GM19395 (cell line): Measurements from ENCODE around the gene SPARCL1.

Experiments used
- ATAC-seq: cut with Tn5 transposase; IDR thresholded peaks from one replicate; pipeline ENCODE4 v1.9.1; 2021; ENCODE audit warnings: mild to moderate bottlenecking, moderate library complexity; ENCODE audit not compliant: unreplicated experiment

SPARCL1 gene

DNA sequence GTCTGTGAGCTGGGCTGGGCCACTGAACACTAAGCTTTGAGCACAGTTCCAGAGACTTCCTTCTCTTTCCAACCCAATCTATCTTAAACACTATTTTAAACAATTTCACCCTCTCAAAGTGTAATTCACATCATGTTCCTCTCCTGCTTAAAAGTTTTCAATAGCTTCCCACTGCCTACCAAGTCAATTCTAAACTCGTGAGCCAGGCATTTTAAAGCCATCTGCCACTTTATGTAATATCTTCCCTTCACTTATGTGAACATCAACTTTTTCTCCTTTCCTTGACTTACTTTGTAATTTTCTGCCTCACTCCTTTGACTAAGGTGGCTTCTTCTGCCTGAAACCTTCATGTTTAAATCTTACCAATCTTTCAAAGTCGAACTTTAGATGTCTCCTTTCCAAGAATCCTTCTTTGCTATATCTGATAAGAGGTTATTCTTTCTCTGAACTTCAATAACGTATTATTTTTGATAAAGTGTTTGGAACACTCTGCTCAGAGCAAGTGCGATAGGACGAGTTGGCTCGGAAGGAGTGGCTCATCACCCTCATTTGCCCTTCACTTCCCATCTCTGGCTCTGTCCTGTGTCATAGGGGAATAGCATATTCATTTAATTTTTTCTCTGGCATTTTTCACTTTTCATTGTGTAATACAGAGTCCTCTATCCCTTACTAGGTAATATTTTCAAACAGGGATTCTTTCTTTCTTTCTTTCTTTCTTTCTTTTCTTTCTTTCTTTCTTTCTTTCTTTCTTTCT, 13.0 kb upstream of the SPARCL1 start:
- no peak for ATAC-seq

- ATAC-seq, result no peak
These were observed 12.3 kb upstream of the SPARCL1 start for GRCh38 chr4:87541521-87541920.

- no peak for ATAC-seq
These were observed 11.2 kb upstream of the SPARCL1 start for GRCh38 chr4:87540146-87541058.

DNA sequence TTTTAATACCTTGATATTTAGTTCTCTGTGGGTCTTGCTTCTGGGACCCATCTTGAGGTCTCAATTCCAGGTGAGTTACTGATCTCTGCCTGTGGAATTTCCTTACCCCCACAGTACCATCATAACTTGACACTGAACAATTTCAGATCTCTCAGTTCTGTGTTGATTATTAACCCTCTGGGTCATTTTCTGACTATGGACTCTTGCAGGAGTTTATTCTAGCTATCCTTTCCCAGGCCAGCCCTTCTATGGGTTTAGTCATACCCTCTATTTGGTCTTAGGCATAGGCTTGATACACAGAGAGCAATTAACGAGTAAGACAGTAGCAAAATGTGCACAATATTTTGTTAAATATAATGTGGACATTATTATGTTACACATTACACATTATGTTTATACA, 3.7 kb upstream of the SPARCL1 start:
- no peak for ATAC-seq

- ATAC-seq, result no peak
These were observed 2.9 kb upstream of the SPARCL1 start for GRCh38 chr4:87532109-87532508.

DNA sequence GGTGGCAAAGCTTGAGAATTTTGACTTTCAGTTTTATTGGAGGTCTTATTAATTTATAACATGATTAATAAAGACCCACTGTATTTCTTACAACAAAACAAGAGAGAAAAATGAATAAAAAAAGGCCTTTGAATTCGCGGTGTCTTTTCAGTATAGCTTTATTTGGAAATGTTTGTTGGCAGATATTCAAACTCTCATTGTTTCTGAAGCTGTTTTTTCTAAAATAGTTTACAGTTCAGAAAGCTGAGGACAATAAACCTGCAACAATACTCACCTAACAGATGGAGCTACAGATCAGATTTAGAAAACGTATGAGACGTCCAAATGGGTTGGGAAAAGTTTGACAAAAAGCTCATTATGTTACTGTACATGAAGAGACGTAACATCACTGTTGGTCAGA, 2.4 kb upstream of the SPARCL1 start:
- ATAC-seq, result no peak

- no peak for ATAC-seq
These were observed 1.7 kb upstream of the SPARCL1 start for GRCh38 chr4:87530868-87531267.

DNA sequence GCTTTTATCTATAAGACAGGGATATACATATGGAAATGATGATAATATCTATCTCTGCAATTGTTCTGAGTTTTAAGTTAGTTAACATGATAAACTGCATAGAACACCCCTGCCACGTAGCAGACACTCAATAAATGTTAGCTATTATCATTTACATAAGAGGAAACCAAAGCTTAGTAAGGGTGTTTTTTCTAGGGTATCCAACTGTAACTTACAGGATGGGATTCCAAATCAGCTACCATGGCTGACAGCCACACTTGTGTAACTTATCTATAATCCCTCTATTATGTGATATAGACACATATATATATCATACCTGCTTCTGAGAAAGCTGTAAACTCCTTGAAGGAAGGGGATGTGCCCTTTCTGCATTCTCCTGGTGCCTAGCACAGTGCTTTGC, 1.1 kb upstream of the SPARCL1 start:
- no peak for ATAC-seq

DNA sequence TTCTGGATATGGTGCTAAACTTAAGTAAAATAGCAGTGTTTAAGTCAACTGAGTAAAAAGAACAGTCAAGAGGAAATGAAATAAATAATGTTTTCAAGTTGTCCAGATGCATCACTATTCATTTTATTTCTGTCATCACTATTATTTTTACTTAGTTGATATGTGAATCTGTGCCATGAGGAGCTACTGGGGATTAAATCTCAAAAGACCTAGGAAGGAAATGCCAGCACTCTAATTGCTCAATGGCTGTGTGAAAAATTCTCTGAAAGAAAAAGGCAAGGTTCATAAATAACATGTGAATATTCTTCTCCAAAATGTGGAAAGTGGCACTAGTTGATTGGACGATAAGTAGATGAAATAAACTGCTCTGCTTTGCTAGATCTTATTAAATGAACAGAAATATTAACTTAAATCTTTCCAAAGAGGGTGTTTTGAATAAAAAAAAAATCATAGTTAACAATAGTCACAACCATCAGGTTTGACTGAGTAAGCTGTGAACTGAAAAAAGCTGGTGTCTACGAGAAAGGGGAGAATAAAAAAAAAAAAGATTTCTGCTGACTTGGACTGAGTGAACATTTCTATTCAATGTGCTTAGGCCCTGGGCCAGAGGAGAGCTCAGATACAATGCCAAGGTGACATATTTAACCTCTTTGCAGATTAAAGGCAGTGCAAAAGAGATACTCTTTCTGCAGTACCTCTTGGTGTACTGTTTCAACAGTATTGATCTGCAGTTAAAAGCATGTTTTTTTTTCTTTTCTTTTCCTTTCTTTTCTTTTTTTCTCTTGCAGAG, 1.6 kb downstream of the SPARCL1 start:
- ATAC-seq, result no peak

DNA sequence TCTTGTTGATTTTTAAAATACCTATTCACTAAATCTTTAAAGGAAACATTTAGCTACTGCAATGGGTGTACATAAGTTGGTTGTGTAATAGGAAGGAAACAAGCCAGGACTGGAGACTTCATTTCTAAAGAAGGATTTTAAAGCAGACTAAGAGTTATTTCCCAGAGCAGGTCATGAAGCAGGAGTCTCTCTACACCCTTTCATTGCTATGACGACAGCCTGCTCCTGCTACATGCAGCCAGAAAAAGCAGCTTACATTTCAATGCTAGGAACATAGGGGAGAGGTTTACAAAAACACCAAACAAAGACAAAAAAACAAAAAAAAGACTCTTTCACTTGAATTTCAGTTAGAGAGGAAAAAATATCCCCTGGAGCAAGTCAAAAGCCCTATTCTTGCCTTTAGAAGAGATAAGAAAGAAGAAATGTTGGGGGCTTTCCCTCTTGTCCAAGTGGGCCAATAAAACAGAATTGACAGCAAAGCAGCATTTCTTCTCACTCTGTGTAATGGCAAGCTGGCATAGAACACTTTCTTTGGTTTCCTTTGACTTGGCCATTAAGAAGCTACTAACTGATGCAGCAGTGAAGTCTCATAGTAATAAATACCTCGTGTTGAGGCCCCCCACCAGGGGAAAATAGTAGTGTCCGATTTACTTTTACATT, 3.4 kb downstream of the SPARCL1 start:
- ATAC-seq, result no peak

DNA sequence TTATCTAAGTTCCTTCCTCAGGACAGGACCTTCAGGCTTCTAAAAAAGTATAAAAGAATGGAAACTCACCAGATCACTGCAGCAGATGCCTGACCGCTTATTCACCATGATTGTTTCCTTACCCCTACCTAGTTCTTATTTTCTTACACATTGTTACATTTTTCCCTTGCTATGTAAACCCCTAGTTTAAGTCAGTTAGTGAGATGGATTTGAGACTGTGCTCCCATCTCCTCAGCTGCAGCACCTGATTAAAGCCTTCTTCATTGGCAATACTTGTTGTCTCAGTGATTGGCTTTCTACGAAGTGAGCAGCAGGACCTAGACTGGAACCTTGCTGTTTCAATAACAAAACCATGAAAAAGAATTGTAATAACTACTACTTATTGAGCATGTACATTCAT, 4.7 kb downstream of the SPARCL1 start:
- ATAC-seq, result no peak

GRCh38 chr4:87523307-87523706, 5.9 kb downstream of the SPARCL1 start:
- ATAC-seq, result no peak

DNA sequence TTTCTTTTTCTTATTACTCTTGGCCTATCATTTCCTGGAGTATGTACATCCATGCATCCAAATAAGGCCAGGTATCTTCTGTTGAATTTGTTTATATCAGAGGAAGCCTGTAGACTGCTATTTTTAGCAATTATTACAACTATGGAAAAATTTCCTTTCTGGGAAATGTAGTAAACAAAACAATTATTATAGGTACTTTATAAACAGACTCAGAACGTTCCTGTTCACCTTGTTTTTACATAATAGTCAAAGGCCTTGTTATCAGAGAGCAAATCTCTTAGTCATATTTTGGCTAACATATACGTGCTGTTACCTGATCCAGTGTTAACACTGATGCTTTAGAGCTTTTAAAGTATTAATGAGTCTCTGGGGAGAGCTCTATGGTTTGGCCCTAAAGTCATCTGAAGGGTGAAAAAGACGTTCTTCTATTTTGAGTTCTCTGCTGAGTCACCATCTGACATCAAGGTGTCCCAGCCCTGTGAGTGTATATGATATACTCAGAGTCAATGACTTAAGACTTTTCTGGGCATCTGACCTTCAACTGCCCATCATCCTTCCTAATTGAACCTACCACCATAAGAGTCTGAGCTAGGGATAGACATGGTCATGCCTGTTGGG, 7.3 kb downstream of the SPARCL1 start:
- no peak for ATAC-seq

DNA sequence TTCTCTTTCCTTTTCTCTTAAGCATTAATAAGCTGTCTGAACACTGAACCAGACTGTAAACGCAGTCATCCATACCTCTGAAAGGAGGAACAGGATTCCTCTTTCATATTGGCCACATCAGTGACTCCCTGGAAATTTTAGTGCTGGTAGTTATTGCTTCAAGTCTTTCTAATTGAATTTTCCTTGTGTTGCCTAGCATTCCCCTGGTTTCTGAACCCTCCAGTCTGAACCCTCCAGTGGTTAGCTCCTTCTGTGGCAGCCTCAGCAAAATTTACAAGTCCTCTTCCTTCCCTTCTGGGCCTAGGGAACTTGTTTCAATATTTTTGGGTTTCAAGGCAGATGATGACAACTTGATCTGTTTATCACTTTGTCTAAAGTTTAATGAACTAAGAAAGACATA, 7.9 kb downstream of the SPARCL1 start:
- ATAC-seq, result no peak

- ATAC-seq, result no peak
These were observed 11.6 kb downstream of the SPARCL1 start for GRCh38 chr4:87517621-87518020.

GRCh38 chr4:87516683-87517082, 12.5 kb downstream of the SPARCL1 start:
- ATAC-seq, result no peak

GRCh38 chr4:87512400-87512799, 16.8 kb downstream of the SPARCL1 start:
- no peak for ATAC-seq

- ATAC-seq, result no peak
These were observed 17.7 kb downstream of the SPARCL1 start for GRCh38 chr4:87511500-87511899.

DNA sequence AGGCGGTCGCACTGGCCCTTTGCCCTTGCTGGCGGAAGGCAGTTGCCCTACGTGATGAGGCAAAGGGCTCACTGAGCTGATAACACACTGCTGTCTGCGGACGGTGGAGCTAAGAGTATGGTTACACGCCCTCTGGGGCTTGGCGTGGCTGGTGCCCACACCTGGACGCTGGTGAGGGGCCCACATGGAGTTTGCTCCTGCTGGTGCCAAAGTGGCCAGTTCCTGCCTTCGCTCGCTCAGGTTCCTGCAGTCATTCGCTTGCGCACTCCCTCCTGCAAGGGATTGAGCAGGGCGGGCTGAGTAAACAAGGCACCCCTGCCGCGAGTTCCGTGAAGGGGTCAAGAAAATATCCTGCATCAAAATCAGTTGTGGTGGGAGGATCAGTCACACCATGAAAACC, 18.4 kb downstream of the SPARCL1 start:
- ATAC-seq, result no peak

DNA sequence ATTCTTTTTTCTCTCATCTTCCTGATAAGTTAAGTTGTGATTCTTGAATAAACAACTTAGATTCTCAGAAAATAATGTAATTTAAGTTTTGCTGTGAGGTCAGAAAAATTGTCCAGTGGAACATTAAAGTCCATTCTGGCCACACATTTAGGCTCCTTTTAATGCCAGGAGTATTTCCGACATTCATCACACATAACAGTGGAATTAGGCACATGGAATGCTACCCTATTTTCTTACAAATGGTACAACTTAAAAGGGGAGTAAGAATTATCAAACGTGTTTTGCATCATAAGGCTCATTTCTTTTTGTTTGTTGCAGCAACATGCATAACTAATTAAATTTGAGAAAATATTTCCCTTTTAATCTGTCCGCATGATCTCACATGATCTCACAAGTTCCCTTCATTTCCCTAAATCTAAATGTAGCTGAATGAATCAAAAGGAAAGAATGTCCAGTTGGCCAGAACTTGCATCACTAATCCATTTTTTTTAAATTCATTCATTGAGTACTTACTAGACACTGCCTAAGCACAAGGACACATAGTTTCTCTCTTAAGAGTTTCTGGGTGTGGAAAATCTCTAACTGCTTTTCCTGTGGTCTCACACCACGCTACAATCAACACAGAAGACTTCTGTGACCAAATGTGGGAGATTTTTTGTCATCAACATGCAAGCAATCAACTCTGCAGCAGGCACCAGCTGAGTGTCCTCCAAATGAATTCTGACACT, 22.0 kb downstream of the SPARCL1 start:
- ATAC-seq, result no peak
